Measurements from ENCODE around the gene CHCHD3.

The CHCHD3 gene

DNA sequence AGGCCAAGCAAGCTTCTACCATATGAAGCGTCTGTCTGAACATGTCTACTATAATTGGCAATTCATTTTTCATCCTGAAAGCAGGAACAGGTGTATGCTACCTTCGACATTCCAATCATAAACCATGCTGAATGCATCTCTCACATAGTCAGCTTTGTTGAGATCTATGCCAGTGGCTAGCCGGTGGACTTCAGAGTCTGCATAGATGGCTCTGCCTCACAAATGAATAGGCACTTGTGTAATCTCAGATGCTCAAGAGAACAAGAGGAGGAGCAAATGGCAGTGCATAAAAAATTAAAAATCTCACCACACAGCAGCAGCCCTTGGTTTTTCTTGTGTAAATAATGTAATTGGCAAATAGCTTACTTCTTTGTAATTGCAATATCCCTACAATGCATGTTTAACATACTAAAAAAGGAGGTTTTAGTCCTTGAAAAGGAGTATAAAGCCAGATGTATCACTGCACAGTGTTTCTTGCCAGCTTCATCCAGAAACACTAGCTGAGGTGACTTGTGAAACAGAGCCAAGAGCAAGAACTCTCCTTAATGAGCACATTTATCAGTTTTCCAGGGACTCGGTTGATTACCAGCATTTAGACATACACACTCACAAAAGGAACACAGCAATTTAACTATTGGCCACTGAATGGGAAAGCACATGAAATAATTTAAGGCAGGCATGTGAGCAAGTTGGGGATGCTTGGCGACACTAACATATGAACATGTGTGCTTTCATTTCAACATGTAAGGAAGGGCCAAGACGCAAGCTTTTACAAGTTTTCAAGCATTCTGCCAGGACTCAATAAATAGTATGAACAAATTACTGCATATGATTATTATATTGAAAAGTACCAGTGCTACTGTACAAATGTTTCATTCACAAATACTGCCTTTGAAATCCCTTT lies 255.7 kb downstream of the CHCHD3 start:
- H3K9ac ChIP-seq (ENCODE audit: insufficient read length): no peak overlapping the region
- H3K9me3 ChIP-seq (ENCODE audit: low read depth, low read length): no peaks in the 10 kb centered on the region
- no peak for TF ChIP-seq POLR2AphosphoS5 (IDR thresholded peaks at IDR 0.05; ENCODE audit: borderline replicate concordance, low read depth, low read length)
- no peak for TF ChIP-seq FOXP2 (optimal IDR thresholded peaks at IDR 0.05; ENCODE audit: control extremely low read depth, extremely low read length, insufficient read depth)
- H3K36me3 ChIP-seq (ENCODE audit: insufficient read depth, low read length): no peaks in the 10 kb centered on the region
- H3K4me3 ChIP-seq: no peak overlapping the region
- DNase-seq (ENCODE audit: low read depth, low spot score): no peak
- no peak overlapping the region for H3K27ac ChIP-seq

DNA sequence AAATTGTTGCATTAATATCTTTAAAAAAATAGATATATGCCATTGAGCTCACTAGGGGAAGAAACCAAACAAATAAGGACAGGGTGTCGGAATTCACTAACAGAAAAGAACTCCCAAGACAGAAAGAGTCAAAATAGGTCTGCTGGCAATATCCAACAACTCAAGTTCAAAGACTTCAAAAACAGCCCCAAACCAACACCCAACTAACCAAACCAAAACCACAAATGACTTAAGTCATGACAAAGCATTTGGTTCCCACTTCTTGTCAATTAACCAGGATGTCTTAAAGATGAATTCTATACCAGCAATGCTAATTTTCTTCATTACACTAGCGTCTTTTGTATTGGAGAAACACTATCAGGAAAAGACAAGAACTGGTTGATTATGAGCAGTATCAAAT lies 256.7 kb downstream of the CHCHD3 start:
- DNase-seq (ENCODE audit: low read depth, low spot score): no peak
- no peak overlapping the region for H3K4me3 ChIP-seq
- TF ChIP-seq FOXP2 (optimal IDR thresholded peaks at IDR 0.05; ENCODE audit: control extremely low read depth, extremely low read length, insufficient read depth) (no peak), EZH2 (IDR thresholded peaks at IDR 0.05) (no peak), POLR2AphosphoS5 (IDR thresholded peaks at IDR 0.05; ENCODE audit: borderline replicate concordance, low read depth, low read length) (no peak)
- H3K9ac ChIP-seq (ENCODE audit: insufficient read length): no peak overlapping the region
- H3K27ac ChIP-seq: no peak overlapping the region
- H3K36me3 ChIP-seq (ENCODE audit: insufficient read depth, low read length): no peaks in the 10 kb centered on the region
- no peaks in the 10 kb centered on the region for H3K9me3 ChIP-seq (ENCODE audit: low read depth, low read length)

DNA sequence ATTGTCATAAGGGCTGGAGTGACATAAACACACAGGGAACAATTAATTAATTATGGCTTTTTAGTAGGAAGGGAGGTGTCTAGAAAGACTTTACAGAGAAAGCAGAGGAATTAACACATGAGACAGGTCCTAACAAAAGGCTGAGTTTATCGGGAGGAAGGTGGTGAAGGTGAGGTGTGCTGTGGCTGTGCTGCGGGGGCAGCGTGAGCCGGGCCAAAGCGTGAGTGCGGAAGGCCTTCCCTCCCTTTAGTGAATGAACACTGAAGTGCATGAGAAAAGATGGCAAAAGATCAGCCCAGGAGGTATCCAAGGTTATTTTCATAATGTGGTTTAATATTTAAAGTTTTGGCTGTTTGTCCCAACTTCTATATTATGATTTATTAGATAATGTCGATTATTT lies 262.2 kb downstream of the CHCHD3 start:
- H3K4me3 ChIP-seq: no peak overlapping the region
- no peak for DNase-seq (ENCODE audit: low read depth, low spot score)
- no peaks in the 10 kb centered on the region for H3K36me3 ChIP-seq (ENCODE audit: insufficient read depth, low read length)
- no peak for TF ChIP-seq FOXP2 (optimal IDR thresholded peaks at IDR 0.05; ENCODE audit: control extremely low read depth, extremely low read length, insufficient read depth)
- TF ChIP-seq EZH2 (IDR thresholded peaks at IDR 0.05): no peak
- TF ChIP-seq POLR2AphosphoS5 (IDR thresholded peaks at IDR 0.05; ENCODE audit: borderline replicate concordance, low read depth, low read length): no peak
- H3K27ac ChIP-seq: no peak overlapping the region
- no peak overlapping the region for H3K9ac ChIP-seq (ENCODE audit: insufficient read length)
- H3K9me3 ChIP-seq (ENCODE audit: low read depth, low read length): no peaks in the 10 kb centered on the region

DNA sequence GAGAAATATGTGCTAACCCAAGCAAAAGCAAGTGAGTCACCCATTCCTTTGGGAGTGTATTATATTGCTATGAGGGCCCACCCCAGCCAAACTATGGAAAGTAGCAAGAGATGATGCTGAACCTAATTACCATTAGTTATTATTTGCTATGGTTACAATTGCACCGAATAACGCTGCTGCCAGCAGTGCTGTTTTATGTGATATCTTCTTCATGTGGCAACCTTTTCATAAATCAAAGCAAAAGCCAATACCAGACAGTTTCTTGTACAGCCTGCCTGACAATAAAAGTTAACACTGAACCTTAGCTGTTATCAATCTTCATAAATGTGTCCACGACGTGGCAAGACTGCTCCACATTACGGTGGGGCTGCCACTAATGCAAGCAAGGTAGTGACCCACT lies 263.9 kb downstream of the CHCHD3 start:
- no peak overlapping the region for H3K27ac ChIP-seq
- no peaks in the 10 kb centered on the region for H3K9me3 ChIP-seq (ENCODE audit: low read depth, low read length)
- no peaks in the 10 kb centered on the region for H3K36me3 ChIP-seq (ENCODE audit: insufficient read depth, low read length)
- TF ChIP-seq FOXP2 (optimal IDR thresholded peaks at IDR 0.05; ENCODE audit: control extremely low read depth, extremely low read length, insufficient read depth) (no peak), EZH2 (IDR thresholded peaks at IDR 0.05) (no peak), POLR2AphosphoS5 (IDR thresholded peaks at IDR 0.05; ENCODE audit: borderline replicate concordance, low read depth, low read length) (no peak)
- H3K4me3 ChIP-seq: no peak overlapping the region
- no peak overlapping the region for H3K9ac ChIP-seq (ENCODE audit: insufficient read length)
- DNase-seq (ENCODE audit: low read depth, low spot score): no peak

DNA sequence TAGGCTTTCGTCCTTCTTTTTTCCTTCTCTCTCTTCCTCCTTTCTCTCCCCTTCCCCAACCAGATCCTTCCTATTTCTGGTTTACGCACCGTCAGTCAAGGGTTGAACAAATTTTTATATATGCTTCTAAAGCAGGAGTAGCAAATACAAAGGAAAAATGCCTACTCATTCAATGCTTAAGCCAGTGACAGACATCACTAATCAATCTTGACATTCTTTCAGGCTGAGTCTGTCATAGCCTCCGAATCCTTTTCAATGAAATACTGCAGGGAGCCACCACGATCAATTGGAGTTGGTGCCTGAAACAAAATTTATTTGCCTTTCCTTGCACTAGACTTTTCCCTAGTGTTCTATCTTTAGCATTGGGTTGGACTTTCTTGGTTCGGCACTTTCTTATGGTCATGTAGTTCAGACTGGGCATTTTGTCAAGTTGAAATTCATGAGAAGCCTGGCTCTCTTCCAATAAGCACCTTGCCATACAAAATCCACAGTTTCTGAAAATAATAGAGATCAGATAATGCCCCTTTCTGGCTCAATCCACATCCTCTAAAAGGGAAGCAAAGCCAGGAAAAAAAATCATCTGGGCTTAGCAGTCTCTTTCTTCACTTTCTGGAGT lies 266.1 kb downstream of the CHCHD3 start:
- Histone ChIP-seq H3K9me3 (ENCODE audit: low read depth, low read length) (no peaks in the 10 kb centered on the region), H3K36me3 (ENCODE audit: insufficient read depth, low read length) (no peaks in the 10 kb centered on the region), H3K4me3 (no peak overlapping the region), H3K27ac (no peak overlapping the region), H3K9ac (ENCODE audit: insufficient read length) (no peak overlapping the region)
- TF ChIP-seq EZH2 (IDR thresholded peaks at IDR 0.05) (no peak), FOXP2 (optimal IDR thresholded peaks at IDR 0.05; ENCODE audit: control extremely low read depth, extremely low read length, insufficient read depth) (no peak), POLR2AphosphoS5 (IDR thresholded peaks at IDR 0.05; ENCODE audit: borderline replicate concordance, low read depth, low read length) (no peak)
- no peak for DNase-seq (ENCODE audit: low read depth, low spot score)

DNA sequence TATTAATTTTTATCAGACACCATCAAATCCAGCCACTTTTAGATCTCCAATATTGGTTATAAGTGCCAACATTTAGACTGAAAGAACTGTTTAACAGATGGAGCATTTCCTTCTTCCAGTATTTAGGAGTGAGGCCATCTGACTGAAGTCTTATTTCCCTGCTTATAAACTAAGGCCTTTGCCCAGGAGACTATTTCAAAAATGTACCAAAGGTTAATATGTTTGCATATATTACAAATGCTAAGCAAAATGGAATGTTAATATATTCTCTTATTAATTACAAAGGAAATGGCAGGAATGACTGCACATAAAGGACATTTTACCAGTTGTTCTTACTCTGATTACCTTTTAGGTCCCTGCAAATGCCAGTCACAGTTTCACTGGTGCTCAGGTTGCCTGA lies 266.8 kb downstream of the CHCHD3 start:
- Histone ChIP-seq H3K4me3 (no peak overlapping the region), H3K27ac (no peak overlapping the region), H3K9ac (ENCODE audit: insufficient read length) (no peak overlapping the region), H3K9me3 (ENCODE audit: low read depth, low read length) (no peaks in the 10 kb centered on the region), H3K36me3 (ENCODE audit: insufficient read depth, low read length) (no peaks in the 10 kb centered on the region)
- DNase-seq (ENCODE audit: low read depth, low spot score): no peak
- no peak for TF ChIP-seq EZH2 (IDR thresholded peaks at IDR 0.05)
- TF ChIP-seq FOXP2 (optimal IDR thresholded peaks at IDR 0.05; ENCODE audit: control extremely low read depth, extremely low read length, insufficient read depth): no peak
- no peak for TF ChIP-seq POLR2AphosphoS5 (IDR thresholded peaks at IDR 0.05; ENCODE audit: borderline replicate concordance, low read depth, low read length)

DNA sequence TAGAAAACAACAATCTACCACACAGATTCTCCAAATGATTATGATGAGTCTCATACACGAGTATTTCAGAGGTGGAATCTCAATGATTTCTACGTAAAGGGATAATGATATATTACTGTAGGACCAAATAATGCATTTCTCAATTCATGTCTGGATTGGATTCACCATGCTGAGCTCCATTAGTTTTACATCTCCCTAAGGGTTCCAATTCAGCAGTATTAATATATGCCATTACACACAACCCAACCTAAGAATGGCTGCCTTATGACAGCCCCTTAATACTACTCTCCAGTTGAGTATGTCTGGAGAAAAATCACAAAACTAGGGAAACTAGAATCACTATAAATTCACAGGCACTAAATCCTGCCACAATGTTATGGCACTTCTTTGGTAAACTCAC lies 271.3 kb downstream of the CHCHD3 start:
- no peak for DNase-seq (ENCODE audit: low read depth, low spot score)
- no peaks in the 10 kb centered on the region for H3K36me3 ChIP-seq (ENCODE audit: insufficient read depth, low read length)
- TF ChIP-seq EZH2 (IDR thresholded peaks at IDR 0.05): no peak
- no peak for TF ChIP-seq POLR2AphosphoS5 (IDR thresholded peaks at IDR 0.05; ENCODE audit: borderline replicate concordance, low read depth, low read length)
- TF ChIP-seq FOXP2 (optimal IDR thresholded peaks at IDR 0.05; ENCODE audit: control extremely low read depth, extremely low read length, insufficient read depth): no peak
- H3K27ac ChIP-seq: no peak overlapping the region
- no peak overlapping the region for H3K9ac ChIP-seq (ENCODE audit: insufficient read length)
- H3K9me3 ChIP-seq (ENCODE audit: low read depth, low read length): no peaks in the 10 kb centered on the region
- no peak overlapping the region for H3K4me3 ChIP-seq

DNA sequence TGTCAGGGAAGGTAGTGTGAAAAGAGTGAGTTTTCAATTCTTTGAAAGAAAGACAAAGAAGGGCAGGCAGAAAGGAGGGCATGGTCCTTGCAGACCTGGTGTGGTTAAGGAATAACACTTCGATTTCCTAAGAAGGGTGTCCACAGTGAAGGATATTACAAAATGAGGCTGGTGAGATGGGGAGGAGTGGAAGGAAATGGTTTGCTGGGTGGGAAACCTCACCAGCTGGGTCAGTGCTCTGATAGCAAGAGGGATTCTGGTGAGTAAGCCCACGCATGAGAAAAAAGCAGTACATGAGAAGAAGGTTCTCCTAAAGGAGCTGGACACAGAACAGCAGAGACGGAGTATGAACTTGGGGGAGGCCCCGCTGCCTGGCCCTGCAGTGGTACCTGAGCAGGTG lies 275.1 kb downstream of the CHCHD3 start:
- H3K9me3 ChIP-seq (ENCODE audit: low read depth, low read length): no peaks in the 10 kb centered on the region
- TF ChIP-seq EZH2 (IDR thresholded peaks at IDR 0.05) (no peak), POLR2AphosphoS5 (IDR thresholded peaks at IDR 0.05; ENCODE audit: borderline replicate concordance, low read depth, low read length) (no peak), FOXP2 (optimal IDR thresholded peaks at IDR 0.05; ENCODE audit: control extremely low read depth, extremely low read length, insufficient read depth) (no peak)
- no peak overlapping the region for H3K27ac ChIP-seq
- no peak overlapping the region for H3K9ac ChIP-seq (ENCODE audit: insufficient read length)
- DNase-seq (ENCODE audit: low read depth, low spot score): no peak
- no peak overlapping the region for H3K4me3 ChIP-seq
- no peaks in the 10 kb centered on the region for H3K36me3 ChIP-seq (ENCODE audit: insufficient read depth, low read length)
